Measurements from ENCODE around the gene NAPA.

NAPA gene

DNA sequence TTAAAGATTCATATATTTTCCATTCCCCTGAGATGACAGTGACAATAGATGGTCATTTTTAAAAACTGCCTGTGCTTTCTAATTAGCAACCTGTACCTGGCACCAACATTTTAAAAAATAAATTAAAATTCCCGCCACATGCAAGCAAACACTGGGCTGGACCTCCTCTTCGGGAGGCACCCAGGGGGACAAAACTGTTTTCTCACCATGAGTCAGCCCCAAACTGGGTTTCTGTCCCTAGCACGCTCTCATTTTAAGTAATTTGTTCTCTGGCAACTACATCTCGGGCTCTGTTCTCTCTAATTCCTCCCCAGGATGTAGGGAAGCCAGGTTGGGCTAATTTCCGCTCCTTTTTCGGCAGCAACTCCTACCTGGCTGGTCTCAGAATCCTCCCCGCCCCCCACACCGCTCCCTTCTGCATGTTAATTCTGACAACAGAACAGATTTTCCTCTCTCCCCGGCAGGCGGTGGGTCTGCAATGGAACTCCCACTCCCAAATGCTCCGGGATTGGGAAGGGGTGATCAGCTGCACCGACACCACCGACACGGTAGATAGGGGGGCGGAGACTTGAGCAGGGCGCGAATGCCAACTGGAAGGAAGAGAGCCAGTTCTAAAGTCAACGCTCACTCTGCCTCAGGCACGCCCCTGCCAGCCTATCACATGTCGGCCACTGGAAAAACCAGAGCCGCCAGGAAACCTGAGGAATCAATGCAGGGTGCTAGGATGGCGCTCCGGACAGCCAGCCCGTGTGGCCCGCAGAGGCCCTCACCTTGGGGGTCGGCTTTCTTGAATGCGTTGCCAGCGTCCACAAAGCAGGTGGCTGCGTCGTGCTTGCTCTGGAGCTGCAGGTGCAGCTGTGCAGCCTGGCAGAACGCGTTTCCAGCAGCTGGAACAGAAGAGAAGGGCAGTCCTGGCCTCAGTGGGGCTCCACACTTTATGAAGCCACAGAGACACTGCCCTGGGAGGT lies 14.7 kb downstream of the NAPA start:
- DNase-seq (ENCODE audit: low read depth), result no peak

DNA sequence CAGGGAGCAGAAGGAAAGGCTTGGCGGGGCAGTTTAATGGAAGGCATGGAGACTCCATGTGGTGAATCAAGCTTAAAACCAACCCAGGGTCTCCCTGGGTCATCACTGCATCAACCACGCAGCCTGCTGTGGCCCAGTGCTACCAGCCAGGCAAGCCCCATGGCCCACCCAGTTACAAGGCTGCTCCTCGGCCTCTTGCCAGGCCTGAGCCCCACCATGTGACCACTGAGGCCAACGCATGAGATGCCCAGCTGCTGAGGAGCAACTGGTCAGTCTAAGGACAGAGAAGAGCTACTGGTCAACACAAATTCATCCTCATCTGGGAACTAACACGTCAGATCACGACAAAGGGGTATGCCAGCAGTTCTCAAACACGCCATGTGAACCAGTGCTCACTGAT lies 15.5 kb downstream of the NAPA start:
- DNase-seq (ENCODE audit: low read depth), result no peak

DNA sequence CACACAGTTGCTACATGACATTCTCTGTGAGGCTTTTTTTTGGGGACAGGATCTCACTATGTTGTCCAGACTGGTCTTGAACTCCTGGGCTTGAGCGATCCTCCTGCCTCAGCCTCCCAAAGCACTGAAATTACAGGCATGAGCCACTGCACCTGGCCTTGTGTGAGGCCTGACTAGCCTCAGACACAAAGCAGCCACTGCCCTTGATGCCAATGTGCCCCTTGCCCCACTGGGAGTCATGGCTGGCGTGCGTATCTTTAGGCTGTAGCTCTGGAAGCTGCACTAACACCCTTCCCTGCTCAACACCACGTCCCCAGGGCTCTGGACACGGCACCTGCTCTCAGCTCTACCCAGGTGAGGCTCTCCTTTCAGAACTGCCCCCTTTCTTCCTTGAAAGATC lies 16.3 kb downstream of the NAPA start:
- no peak for DNase-seq (ENCODE audit: low read depth)

DNA sequence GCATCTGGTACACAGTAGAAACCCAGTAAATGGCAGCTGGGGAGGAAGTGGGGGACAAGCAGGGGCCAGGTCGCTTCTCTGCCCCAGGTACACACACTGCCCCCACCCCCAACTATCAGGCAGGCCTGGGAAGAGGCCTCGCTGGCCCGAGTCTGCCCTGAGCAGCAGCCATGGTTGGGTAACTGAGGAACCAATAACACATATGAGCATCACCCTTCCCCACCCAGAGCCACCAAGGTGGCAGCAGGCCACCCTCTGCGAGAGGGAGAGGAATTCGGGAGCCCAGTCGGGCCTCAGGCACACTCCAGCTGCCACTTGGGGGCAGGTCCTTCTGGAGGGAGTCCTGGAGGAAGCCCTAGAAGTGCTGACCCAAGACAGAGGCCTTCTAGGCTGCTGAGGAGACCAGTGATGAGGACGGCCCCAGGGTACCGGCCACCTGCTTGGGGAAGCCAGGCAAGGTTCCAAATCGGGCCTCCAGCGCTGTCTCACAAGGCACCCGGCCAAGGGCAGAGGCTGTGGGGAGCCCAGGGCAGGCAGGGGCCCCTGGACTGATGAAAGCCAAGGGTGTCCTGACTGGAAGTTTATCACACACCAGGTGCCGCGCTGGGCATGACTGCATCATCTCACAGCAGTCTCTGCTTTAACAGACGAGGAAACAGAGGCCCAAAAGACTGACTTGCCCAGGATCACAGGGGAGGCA lies 16.9 kb downstream of the NAPA start:
- no peak for DNase-seq (ENCODE audit: low read depth)

DNA sequence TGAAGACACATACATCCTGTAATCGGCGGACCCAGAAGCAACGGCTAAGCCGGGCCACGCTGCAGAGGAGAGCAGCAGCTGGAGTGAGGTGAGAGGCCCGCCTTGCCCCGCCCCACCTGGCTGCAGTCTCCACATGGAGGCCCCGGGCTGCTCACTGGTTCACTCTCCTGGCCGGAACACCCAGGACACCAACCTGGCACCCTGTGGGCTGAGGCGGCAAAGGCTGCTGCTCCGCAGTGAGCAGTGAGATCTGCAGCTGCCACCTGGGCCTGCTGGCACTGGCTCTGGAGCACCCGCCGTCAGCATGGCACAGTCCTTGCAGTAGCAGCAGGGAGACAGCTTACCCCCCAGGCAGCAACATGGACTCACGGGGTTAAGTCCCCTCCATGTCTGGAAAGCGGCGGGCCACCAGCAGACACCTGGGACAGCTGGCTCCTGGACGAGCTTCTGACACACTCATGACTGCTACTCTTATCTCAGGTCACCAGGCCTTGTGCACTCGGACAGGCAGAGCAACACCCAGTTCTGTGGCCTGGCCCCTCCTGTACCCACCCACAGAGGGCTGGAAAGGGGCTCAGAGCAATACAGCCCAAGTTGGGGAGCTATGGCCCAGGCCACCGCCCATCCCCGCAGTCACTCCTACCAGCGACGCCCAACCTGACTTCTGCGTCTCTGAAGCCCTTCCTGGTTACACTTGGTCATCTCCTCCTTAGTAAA lies 17.7 kb downstream of the NAPA start:
- no peak for DNase-seq (ENCODE audit: low read depth)

DNA sequence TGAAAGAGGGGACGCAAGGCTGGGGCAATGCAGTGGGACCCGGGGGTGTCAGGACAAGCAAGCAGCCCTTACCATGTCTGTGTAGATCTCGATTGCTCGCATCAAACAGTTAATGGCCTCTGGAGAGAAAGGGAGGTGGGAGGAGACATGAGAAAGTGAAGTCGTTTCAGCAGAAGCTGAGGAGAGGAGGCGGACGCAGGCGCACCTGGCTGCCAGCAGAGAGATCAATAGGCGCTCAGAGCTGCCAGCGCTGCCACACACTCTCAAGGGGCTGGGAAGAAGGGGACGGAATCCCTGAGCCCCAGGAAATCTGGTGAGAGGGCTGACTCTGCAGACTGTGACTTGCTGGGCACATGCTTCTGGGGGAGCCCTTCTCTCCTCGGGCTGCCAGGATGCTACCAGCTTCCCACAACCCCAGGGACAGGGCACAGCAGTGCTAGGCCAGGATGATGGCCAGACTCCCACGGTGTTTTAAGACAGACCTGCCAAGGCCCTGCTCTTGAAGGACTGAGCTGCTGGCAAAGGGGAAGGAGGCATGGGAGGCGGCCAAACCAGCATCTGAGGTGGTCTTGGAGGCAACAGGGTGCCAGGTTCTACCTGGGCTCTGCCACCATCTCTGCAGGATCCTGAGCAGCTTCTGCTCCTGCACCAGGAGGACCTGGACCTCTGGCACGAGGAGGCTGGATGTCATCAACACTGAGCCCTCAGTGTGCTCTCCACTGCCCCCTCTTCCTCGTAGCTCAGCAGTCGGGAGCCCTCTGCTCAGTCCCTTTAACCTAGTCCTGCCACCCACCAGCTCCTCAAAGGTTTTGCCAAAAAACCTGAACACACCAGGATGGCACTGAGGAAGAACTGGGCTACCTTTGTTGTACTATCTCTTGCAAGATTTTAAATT lies 19.1 kb downstream of the NAPA start:
- DNase-seq (ENCODE audit: low read depth), result no peak

DNA sequence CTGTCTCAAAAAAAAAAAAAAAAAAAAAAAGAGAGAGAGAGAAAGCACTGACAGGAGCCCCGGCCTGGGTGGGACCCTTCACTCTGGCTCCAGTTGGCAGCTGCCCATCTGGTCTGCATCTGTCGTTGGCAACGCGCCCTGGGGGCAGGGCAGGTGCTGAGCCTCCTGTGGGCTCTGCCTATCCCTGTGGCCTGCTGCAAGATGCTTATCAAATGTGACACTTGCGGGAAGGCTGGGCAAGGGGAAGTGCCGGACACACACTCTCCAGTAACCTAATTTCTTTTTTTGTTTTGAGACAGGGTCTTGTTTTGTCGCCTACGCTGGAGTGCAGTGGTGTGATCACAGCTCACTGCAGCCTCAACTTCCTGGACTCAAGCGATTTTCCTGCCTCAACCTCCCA lies 20.1 kb downstream of the NAPA start:
- DNase-seq (ENCODE audit: low read depth), result no peak

DNA sequence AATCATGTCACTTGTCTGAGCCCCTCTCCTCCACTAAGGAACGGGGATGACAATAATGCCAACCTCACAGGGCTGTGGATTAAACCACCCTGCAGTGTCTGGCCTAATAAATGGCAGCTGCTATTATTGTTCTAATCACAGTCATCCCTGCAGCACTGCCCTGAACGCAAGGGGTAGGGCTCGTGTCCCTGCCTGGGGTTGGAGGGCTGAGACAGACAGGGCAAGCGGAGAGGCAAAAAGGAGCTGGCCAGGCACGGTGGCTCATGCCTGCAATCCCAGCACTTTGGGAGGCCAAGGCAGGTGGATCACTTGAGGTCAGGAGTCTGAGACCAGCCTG lies 20.7 kb downstream of the NAPA start:
- no peak for DNase-seq (ENCODE audit: low read depth)

DNA sequence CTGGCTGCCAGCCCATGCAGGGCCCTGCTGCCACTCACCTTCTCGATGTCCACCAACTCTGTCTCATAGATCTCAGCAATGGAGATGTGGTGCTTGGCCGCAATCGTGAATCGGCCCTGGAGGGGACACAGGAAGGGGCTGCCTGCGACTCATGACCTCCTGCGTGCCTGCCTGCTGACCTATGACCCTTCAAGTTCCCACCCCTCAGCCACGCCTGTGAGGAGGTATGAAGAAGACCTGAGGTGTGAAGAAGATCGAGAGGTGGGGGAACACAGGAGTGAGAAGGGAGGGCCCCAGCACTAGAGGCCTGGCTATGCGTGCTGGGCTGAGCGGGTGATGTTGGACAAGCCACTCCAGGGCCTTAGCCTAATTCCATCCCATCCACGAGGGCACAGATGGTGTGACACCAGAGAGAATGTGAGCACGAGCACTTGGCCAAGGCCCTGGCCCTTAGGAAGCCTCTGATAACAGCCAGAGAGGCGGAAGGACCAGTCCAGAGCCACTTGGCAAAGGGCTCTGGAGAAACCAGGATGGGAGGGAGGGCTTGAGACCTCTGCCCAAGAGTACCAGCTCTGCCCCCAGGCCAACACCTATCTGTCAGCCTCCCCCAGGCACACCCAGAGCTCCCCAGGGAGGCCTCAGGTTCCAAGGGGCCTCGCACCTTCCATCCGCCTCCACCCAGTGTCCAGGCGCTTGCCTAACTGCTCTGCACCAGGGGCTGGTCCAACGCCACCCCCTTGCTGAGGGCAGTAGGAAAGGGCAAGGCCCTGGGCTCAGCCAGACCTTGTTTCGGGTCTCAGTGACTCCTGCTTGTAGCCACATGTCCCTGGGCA lies 21.3 kb downstream of the NAPA start:
- no peak for DNase-seq (ENCODE audit: low read depth)

DNA sequence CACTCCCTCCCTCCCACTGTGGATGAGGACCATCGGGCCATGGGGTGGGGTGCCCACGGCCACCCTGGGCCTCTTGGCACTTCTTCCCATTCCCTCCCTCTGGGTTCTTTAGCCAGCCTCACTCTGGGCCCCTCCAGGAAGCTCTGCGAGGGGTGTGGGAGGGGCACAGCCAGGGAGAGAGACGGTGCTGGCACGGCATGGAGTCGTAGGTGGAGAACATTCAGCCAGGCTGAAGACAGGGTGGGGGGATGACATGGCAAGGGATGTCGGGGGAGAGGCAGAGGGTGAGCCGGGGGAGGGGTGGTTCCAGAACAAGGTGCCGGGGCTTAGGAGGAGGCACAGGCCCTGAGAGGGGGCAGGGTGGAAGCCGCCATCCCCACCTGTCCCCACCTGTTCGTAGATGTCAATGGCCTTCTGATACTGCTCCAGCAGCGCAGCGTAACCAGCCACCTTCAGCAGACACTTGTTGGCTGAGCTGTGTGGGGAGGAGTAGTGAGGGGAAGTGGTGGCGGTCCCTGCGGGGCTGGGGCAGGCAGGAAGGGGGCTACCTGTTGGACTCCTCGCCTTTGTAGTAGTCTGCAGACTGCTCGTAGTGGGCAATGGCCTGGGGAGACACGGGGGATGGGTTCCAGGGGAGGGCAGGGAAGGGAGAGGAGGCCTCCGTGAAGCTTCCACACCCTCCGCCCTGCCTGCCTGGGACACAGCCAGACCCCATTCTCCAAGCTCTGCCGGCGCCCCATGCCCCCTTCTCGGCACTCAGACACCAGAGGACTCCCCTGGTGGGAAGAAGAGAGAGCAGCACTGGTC lies 22.1 kb downstream of the NAPA start:
- DNase-seq (ENCODE audit: low read depth), result no peak

DNA sequence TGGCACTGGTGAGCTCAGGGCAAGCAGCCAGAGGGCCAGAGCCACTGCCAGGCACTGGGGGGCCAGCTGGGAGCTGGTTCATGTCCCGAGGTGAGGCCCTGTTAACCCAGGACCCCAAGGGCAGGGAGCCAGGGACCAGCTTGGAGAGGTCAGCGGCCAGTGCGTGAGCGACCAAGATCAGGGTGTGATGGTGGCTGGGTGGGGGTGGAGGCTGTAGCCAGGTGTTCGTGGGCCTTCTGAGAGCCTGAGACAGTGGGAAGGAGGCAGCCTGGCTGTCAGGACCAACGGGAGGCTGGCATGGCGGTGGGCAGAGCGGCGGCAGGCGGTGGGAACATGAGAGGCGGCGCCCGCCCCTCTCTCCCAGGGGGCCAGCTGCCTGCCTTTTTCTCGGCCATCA lies 22.7 kb downstream of the NAPA start:
- no peak for DNase-seq (ENCODE audit: low read depth)

DNA sequence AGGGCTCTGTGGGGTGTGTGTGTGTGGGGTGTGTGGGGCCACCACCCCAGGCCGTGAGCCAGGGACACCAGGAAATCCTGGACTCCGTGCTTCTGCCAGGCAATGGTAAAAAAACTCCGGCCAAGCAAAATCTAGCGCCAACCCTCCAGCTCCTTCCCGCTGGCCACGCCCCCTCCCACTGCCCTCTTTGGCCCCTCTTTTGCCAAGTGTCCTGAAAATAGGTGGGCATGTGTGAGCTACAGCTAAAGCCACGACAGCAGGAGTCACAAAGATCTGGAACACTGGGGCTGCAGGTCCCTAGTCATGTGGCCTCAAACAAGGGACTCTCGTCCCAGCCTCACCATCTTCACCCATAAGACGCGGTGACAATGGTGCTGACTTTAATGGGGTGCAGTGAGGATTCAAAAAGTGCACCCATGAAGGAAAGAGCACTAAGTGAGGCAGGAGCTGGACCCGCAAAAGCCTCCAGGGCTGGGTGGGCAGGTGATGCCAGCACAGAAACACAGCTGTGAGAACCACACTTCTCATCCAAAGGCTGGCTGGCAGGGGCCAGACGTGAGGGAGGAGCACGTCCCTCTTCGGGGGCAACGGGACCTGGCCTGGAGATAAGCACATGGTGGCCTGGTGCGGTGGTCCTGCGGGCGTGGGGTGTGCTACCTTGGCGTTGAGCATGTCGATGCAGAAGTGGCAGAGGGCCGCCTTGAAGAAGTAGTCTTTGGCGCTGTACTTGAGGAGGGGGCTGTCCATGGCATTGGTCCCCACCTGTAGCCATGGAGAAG lies 23.3 kb downstream of the NAPA start:
- DNase-seq (ENCODE audit: low read depth), result no peak

DNA sequence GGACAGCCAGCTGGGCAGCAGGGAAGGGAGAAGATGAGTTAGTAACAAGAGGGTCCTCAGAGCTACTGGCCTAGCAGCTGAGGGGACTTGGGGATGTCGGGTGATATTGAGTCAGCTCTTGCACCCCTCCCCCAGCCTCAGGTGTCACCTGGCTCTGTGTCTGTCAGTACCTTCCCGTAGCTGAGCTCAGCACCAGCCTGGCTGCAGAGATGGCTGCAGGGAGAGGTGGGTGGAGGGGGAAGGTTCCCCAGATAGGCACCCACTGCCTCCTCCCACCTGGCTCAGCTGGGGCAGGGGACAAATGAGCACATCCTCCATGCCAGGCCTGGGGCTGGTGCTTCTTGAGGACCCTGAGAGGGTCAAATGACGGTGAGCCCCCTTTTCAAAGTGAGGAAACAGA lies 24.0 kb downstream of the NAPA start:
- no peak for DNase-seq (ENCODE audit: low read depth)

DNA sequence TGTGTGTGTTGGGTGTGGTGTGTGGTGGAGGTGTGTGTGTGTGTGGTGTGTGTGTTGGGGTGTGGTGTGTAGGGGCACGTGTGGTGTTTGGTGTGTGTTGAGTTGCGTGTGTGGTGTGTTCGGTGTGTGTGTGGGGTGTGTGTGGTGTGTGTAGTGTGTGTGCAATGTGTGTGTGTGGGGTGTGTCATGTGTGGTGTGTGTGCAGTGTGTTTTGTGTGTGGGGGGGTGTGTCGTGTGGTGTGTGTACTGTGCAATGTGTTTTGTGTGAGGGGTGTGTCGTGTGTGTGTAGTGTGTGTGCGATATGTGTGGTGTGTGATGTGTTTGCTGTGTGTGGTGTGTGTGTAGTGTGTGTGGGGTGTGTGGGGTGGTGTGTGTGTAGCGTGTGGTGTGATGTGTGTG lies 24.8 kb downstream of the NAPA start:
- no peak for DNase-seq (ENCODE audit: low read depth)

DNA sequence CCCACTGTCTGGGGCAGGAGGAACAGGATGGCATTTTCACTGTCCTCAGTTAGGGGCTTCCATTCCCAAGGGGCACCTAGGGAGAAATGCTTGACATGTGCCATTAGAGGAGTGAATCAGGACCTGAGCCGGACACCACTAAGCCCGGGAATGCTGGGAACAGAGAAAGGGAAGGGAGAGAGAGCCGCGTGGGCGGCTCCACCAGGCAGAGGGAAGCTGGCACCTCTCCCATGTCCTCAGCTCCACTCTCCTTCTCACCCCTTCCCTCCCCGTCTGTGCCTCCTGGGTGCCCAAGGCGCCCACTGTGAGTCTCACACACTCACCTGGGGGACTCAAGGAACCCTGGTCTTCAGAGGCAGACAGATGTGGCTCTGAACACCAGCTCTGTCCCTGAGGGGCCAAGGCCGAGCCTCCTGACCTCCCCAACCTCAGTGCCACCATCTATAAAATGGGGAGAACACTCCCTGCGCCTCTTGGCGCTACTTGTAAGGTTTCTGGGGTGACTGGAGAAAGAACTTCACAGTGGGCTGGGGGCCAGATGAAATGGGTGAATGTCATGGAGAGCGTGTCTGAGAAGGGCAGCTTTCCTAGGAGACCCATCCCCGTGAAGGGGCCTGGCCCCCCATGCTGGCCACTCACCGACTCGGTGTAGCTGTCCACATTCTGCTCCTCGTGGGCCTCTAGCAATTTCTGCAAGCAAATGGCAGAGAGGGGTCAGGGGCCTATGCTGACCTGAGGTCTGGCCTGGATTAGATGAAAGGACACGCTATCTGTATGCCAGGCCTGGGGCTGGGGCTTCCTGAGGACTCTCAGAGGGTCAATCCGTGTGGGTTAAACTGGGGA lies 25.6 kb downstream of the NAPA start:
- no peak for DNase-seq (ENCODE audit: low read depth)

DNA sequence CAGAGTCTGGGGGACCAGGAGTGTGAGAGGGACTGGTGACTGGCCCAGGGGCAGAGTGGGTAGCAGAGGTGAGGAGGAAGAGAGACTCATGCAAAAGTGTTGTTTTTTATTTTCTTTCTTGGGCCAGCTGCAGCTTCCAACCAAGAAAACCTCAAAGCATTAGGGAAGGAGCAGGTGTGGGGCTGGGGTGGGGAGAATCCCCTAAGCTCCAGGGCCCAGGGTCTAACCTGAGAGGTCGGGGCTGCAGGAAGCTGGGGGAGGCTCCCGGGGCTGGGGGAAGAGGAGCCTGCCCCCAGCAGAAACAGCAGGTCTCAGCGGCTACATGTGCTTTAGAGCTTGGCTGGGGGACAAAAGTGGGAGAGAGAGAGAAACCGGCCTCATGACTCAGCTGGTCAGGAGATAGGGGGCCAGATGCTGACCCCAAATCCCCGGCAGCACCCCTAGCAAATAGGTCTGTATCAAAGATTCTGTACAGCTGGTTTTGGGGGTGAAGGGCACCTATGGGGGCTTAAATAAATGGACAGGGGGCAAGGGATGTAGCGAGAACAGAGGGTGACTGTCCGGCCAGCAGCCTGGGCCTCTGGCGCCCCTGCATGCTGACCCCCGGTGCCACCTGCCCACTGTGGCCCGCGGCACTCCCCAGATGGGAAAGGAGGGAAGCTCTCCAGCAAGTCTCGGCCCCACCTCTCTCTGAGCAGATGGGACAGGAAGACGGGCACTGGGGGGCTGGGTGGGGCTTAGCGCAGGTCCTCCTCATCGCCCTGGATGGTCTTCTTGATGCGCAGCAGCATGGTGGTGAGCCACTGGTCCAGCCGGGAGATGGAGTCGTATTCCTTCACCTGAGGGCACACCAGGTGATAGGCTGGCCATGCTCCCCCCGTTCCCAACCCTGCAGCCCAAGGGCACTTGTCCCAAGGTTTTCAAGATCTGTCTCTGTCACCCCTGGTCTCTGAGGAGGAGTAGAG lies 27.0 kb downstream of the NAPA start:
- no peak for DNase-seq (ENCODE audit: low read depth)

DNA sequence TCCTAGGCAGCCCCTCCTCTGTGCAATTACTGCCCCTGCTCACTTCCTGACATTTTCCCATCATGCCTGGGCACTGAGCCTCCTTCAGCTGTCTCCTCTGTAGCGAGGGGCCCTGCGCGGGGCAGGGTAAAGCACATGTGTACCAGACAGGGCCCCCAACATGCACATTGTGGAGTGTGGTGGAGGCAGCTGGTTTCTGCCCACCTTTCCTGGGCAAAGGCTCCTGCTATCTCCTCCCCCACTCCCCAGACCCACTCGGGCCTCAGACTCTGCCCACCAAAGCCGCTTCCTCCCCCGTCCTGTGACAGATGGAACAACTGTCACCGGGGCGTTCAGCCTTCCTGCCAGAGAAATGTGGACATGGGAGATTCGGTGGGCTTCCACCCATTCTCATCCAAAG lies 28.0 kb downstream of the NAPA start:
- DNase-seq (ENCODE audit: low read depth), result no peak

Data from HS-5 (cell line).